Naive B cell (primary cell): ENCODE measurements around the gene SRSF2. TPM values are rescaled to one million over a fixed set of nuclear protein-coding genes. Genes with fewer than 3 reads are reported as not detected.
A peak's percentile ranks its signal among the peaks of the same experiment; 100 is the strongest.
"Not testable (repeated sequence)": the region's sequence is repeated elsewhere in the genome, so short reads cannot be mapped to it uniquely, and the experiment has no call there.

Source experiments
- ATAC-seq, 2 donors: fragments of 150-1000 bp; cut with Tn5 transposase; 2 replicates each; pipeline ENCODE4 v1.10.0; 2021; ENCODE audit warnings: low read depth in 2 of 2, mild to moderate bottlenecking in 2 of 2, moderate library complexity in 2 of 2
- DNase-seq: peaks from one replicate; pipeline ENCODE4 v3.0.0; 2022
- H3K27ac Mint-ChIP-seq, 6 donors: one replicate each; pipeline ENCODE4 v1.8.0; 2020 to 2022; ENCODE audit warnings: mild to moderate bottlenecking in 6 of 6, mixed read lengths in 6 of 6, moderate library complexity in 5 of 6, inconsistent platforms in 2 of 6
- H3K27me3 Mint-ChIP-seq, 3 donors: one replicate each; pipeline ENCODE4 v1.8.0; 2021 to 2022; ENCODE audit warnings: mixed read lengths in 3 of 3, mild to moderate bottlenecking in 1 of 3
- H3K36me3 Mint-ChIP-seq, 2 donors: one replicate each; pipeline ENCODE4 v1.8.0; 2020 to 2022; ENCODE audit warnings: mixed read lengths in 2 of 2, inconsistent platforms in 1 of 2, mild to moderate bottlenecking in 1 of 2
- H3K4me1 Mint-ChIP-seq, 3 donors: one replicate each; pipeline ENCODE4 v1.8.0; 2020 to 2022; ENCODE audit warnings: mixed read lengths in 3 of 3, inconsistent platforms in 1 of 3, mild to moderate bottlenecking in 1 of 3, moderate library complexity in 1 of 3
- H3K4me3 Mint-ChIP-seq, 8 donors: one replicate each; pipeline ENCODE4 v1.8.0; 2020 to 2022; ENCODE audit warnings: mild to moderate bottlenecking in 8 of 8, mixed read lengths in 8 of 8, moderate library complexity in 8 of 8, inconsistent platforms in 2 of 8
- H3K9me3 Mint-ChIP-seq, 7 donors: one replicate each; pipeline ENCODE4 v1.8.0; 2020 to 2022; ENCODE audit warnings: mixed read lengths in 7 of 7, mild to moderate bottlenecking in 5 of 7, inconsistent platforms in 2 of 7, moderate library complexity in 1 of 7
- polyA plus RNA-seq, 6 donors: library from polyadenylated mRNA; unstranded; fragments of 300-500 nt; fragmentation: Illumina TruSeq; gene quantifications; one replicate each; pipeline ENCODE4 v1.2.3, GENCODE V29; 2021; ENCODE audit warnings: low read depth in 6 of 6

SRSF2 gene
- polyA plus RNA-seq, 6 donors from 2014 or later: 70.5 to 144 (median 112) TPM

DNA sequence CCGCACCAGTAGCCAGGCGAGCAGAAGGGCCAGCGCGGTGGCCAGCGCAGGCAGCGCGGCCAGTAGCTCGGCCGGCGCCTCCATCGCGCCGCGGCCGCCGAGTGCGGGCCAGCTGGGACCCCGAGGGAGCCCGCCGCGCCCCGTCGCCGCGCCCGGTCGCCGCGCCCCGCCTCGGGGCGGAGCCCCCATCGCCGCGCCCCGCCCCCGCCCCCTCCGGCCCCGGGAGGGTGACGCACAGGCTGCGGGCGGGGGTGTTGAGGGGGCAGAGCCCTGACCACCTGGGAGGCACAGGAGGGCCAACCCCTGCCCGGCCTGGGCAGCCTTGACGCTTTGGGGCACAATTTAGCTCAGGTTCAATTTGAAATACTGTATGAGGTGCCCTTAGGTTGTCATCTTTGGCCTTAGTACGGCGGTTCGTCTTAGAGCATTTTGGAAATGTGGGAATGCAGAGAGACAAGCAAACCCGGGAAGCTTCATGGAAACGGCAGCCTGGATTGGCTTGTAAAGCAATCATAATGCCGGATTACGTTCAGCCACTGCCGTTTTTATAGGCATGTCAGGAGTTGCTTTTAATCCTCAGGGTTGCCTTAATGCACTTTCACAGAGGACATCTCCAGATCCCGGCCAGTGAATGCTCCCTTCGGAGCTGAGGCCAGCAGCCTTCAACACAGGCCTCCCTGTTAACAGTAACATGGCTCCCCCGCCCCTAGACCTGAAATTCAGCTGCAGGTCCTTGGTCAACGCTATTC lies 26.1 kb downstream of the SRSF2 start, which contains the start of gene MXRA7:
Gene MXRA7, minus strand, starts transcription at position 103 of the 749 bp plus-strand sequence. Its CDS starts 19 bp downstream, at position 84.
- Mint-ChIP-seq H3K27ac (peak within 1 kb of the TSS in 3 of 6 donors; percentile 57 to 83 (median 73)), H3K27me3 (no peaks in the 10 kb centered on the region), H3K36me3 (peaks cover 0 to 9% of the 10 kb centered on the region in 2 donors), H3K4me1 (peaks cover 12 to 29% (median 23%) of the 10 kb centered on the region in 3 donors), H3K4me3 (peak within 1 kb of the TSS; percentile 68 to 85 (median 76)), H3K9me3 (no peaks in the 10 kb centered on the region)
- DNase-seq (peak; percentile 61), ATAC-seq (peak; percentile 73 to 78)

DNA sequence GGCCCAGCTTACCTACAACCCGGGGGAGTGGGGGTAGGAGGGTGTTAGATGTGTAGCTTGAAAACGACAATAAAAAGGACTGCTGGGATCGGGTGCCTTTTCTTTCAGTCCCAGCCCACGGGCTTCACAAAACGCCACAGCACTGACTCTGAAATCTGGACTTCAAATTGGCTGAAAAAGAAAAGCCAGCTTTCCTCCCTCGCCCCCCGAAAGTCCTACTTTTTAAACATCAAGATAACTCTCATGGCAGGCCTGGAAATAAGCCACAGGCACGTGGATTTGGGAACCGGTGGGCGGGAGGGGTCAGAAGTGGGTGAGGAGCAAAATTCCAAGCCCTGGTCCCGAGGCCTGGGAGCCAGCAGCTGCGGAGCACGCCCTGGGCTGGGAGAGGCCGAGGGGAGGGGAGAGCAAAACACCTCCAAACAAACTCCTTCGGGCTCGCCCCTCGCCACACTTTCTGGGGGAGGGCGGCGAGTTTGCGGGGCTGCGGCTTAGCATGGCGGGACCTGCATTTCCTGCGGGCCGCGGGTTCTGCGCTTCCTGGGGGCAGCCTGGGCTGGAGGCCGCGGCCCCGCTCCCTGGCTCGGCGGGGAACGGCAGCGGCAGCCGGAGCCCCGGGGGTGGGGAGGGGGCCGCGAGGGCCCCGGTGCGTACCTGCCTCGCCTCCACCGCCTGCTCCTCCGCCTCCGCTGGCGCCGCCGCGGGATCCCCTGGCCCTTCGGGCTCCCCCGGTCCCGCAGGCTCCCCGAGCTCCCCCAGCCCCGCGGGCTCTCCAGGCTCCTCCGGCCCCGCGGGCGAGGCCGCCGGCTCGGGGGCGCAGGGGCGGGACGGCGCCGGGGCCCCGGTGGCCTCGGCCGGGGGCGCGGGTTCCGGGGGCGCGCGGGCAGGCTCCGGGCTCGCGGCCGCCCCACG lies 26.9 kb downstream of the SRSF2 start:
- H3K36me3 Mint-ChIP-seq, H3K9me3 Mint-ChIP-seq, H3K27me3 Mint-ChIP-seq, DNase-seq: not testable (repeated sequence)
- ATAC-seq: peak; percentile 18 to 23
- H3K4me3 Mint-ChIP-seq: peak overlapping the region; percentile 60 to 85 (median 76)
- H3K4me1 Mint-ChIP-seq: peaks cover 5 to 21% (median 18%) of the 10 kb centered on the region in 3 donors
- peak overlapping the region in 1 of 6 donors; percentile 38 for H3K27ac Mint-ChIP-seq

DNA sequence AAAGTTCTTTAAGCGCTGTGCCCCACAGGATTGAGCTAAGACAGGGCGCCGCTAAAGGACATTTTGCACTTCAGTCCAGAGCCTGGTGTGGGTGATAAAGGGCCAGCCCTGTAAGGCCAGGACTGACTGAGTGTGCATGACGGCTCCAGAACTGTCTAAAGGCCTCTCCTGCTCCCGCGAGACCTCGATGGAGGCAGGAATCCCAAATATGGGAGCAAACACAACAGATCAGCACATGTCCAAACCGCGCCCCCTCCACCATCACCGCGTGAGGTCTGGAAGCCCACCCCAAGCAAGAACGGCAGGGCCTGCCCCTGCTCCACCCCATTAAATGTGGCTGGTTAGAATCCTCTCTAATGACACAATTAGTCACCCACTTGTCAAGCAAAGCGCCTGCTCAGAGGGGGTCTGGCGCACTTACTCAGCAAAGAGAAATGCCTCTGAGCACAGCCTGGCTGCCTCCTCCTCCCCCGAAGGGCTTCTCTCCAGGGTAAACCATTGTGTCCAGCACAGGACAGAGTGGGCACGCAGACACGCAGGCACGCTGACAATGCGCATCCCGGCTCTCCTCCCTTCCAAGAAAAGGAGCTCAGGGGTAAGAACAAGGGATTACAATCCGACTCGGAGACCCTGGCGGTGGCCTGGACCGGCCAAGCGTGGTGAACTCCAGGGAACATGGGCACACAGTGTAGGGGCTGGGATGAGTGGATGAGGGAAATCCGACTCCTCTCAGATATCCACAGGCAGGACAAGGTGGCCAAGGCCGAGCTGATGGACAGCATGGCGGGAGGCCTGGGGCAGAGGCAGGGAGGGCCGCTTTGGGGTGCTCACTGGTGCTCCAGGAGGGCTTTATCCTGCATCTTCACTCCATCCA lies 27.8 kb downstream of the SRSF2 start:
- ATAC-seq: no peak
- Mint-ChIP-seq H3K36me3 (peaks cover 0 to 7% of the 10 kb centered on the region in 2 donors), H3K27ac (peak overlapping the region in 2 of 6 donors; percentile 76 to 83)

DNA sequence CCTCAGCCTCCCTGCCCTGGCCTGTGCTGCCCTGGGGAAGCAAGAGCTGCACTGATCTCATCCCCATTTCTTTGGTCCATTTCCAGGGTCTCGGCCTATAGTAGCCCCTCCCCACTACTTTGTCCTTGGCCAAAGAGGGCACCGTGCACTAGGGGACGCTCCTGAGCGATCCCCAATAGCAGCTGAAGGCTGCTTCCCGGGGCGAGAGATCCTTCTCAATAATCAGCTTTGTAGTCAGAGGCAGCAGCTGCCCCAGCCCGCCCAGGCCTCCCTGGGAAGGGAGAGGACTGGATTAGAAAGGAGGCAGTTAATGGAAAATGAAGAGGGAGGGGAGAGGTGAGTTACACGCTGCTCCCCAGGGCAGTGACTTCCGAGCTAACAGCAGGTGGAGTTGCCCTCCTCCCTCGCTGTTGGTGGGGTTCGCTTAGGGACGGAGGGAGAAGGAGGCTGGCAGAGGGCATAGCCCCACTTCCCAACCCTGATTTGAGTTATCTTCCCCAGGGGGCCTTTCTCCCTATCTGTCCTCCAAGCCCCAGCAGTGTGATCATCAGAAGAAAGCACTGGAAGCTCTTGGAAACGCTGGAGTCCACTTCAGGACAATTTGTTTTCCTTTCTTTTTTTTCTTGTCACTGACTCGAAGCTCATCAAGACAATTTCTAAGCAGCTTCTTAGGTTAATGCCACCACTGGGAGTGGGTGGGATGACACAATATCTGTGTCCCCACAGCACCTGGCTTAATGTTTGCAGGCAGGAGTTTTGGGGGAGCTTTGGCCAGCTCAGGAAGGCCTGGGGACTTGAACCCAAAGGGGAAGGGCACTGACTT lies 28.9 kb downstream of the SRSF2 start:
- ATAC-seq (no peak), DNase-seq (no peak)
- H3K4me3 Mint-ChIP-seq: peak overlapping the region in 5 of 8 donors; percentile 52 to 79 (median 61)
- no peaks in the 10 kb centered on the region for H3K27me3 Mint-ChIP-seq
- peaks cover 0 to 7% (median 6%) of the 10 kb centered on the region in 3 donors for H3K4me1 Mint-ChIP-seq
- H3K27ac Mint-ChIP-seq: no peak overlapping the region
- no peaks in the 10 kb centered on the region for H3K36me3 Mint-ChIP-seq
- no peaks in the 10 kb centered on the region for H3K9me3 Mint-ChIP-seq

More for the DNA sequence above, 27.8 kb downstream of the SRSF2 start:
- no peaks in the 10 kb centered on the region for H3K27me3 Mint-ChIP-seq
- H3K4me1 Mint-ChIP-seq: peaks cover 0 to 15% (median 9%) of the 10 kb centered on the region in 3 donors
- DNase-seq: no peak
- H3K4me3 Mint-ChIP-seq: peak overlapping the region; percentile 60 to 85 (median 76)
- H3K9me3 Mint-ChIP-seq: no peaks in the 10 kb centered on the region

DNA sequence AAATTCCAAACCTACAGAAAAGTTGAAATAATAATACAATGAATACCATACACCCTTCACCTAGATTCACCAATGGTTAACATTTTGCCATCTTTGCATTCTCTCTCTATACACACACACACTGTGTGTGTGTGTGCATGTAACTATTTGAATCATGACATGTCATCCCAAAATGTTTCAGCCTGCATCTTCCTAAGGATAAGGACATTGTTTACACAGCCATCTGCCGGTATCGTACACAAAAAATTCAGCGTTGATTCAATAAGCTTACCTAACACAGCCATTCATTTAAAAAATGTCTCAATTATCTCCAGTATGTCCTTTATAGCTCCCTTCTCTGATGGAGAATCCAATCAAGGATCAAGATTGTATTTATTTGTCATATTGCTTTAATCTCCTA lies 30.3 kb downstream of the SRSF2 start:
- DNase-seq: no peak
- Mint-ChIP-seq H3K9me3 (no peaks in the 10 kb centered on the region), H3K4me1 (peaks cover 0 to 7% (median 6%) of the 10 kb centered on the region in 3 donors), H3K27me3 (no peaks in the 10 kb centered on the region), H3K4me3 (peak overlapping the region in 1 of 8 donors; percentile 12), H3K36me3 (no peaks in the 10 kb centered on the region), H3K27ac (peak overlapping the region in 1 of 6 donors; percentile 72)
- no peak for ATAC-seq

DNA sequence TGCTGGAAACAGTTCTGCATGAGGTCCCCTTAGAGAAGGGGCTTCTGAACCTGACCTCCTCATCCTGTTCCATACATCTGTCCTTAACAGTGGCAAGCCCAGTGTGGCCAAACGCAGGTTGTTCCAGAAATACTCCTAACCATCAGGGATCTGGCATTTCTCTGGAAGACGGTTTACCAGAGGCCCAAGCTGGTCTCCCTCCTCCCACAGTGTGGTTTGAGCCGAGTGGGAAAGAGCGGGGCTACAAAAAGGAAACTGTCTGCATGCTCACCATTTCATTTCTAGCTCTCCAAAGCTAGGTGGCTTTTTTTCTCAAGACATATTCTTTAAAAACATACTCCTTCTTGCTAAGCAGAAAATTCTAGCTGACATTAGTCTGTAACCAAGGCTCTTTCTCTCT lies 32.3 kb downstream of the SRSF2 start:
- Mint-ChIP-seq H3K4me3 (no peak overlapping the region), H3K4me1 (no peaks in the 10 kb centered on the region), H3K36me3 (no peaks in the 10 kb centered on the region), H3K27ac (no peak overlapping the region), H3K27me3 (no peaks in the 10 kb centered on the region), H3K9me3 (no peaks in the 10 kb centered on the region)
- ATAC-seq (no peak), DNase-seq (no peak)

DNA sequence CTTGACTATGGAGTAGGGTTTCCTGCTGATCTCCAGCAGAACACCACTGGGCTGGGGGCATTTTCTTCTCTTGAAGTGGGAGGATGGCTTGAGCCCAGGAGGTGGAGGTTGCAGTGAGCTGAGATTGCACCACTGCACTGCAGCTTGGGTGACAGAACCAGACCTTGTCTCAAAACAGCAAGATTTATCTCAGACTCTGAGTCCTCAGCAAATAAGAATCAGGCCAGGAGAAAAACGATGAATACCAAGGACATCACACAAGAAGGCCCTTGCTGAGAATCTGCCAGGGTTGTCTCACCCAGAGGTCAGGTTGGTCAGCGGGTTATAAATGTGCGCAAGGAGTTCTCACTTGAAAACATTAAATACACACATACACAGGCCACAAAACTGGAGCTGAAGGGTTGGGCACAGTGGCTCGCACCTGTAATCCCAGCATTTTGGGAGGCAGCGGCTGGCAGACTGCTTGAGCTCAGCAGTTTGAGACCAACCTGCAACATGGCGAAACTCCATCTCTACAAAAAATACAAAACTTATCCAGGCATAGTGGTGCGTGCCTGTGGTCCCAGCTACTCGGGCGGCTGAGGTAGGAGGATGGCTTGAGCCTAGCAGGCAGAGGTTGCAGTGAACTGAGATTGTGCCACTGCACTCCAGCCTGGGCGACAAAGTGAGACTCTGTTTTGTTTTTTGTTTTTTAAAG lies 34.0 kb downstream of the SRSF2 start:
- Mint-ChIP-seq H3K27me3 (peaks cover 0 to 8% (median 7%) of the 10 kb centered on the region in 3 donors), H3K9me3 (no peaks in the 10 kb centered on the region), H3K27ac (peak overlapping the region in 1 of 6 donors; percentile 49), H3K36me3 (no peaks in the 10 kb centered on the region), H3K4me1 (peaks cover 0 to 2% (median 0%) of the 10 kb centered on the region in 3 donors), H3K4me3 (no peak overlapping the region)
- ATAC-seq: no peak
- no peak for DNase-seq

DNA sequence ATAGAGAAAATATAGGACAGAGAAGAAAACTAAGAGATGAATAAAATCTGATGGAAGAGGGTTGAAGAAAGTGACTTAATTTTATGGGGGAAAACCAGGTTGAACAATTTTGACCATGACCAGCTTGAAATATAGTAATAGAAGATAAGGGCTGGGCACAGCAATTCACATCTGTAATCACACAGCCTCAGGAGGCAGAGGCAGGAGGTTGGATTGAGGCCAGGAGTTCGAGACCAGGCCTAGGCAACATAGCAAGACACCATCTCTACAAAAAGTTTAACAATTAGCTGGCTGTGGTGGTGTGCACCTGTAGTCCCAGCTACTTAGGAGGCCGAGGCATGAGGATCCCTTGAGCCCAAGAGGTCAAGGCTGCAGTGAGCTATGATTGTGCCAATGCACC lies 35.1 kb downstream of the SRSF2 start:
- Mint-ChIP-seq H3K4me1 (peaks cover 1 to 5% (median 4%) of the 10 kb centered on the region in 3 donors), H3K27ac (no peak overlapping the region), H3K9me3 (no peaks in the 10 kb centered on the region), H3K36me3 (no peaks in the 10 kb centered on the region), H3K4me3 (no peak overlapping the region), H3K27me3 (peaks cover 0 to 17% (median 13%) of the 10 kb centered on the region in 3 donors)
- DNase-seq: no peak
- ATAC-seq: no peak

DNA sequence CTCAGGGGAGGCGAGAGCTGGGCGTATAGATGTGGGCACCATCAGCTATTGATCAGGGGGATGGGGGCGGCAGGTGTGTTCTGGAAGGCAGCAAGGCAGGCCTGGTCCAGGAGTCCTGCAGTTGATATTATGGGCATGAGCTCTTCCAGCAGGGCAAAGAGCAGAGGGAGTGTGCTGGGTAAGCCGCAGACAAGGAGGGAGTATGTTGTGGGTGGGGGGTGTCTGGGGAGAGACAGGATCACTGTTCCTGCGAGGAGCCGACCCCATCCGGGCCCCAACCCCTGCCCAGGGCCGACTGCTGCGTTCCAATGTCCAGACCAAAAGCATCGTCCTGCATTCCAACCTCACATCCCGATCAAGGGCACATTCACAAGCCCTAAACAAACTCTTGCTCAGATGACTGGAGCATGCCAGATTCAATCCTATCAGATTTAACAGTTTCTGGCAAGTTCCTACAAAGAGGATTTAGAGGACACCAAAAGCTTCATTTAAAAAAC lies 35.6 kb downstream of the SRSF2 start:
- Mint-ChIP-seq H3K4me1 (peaks cover 4 to 11% (median 9%) of the 10 kb centered on the region in 3 donors), H3K4me3 (no peak overlapping the region), H3K36me3 (no peaks in the 10 kb centered on the region), H3K9me3 (no peaks in the 10 kb centered on the region), H3K27ac (no peak overlapping the region), H3K27me3 (peaks cover 0 to 23% (median 13%) of the 10 kb centered on the region in 3 donors)
- ATAC-seq (no peak), DNase-seq (no peak)

DNA sequence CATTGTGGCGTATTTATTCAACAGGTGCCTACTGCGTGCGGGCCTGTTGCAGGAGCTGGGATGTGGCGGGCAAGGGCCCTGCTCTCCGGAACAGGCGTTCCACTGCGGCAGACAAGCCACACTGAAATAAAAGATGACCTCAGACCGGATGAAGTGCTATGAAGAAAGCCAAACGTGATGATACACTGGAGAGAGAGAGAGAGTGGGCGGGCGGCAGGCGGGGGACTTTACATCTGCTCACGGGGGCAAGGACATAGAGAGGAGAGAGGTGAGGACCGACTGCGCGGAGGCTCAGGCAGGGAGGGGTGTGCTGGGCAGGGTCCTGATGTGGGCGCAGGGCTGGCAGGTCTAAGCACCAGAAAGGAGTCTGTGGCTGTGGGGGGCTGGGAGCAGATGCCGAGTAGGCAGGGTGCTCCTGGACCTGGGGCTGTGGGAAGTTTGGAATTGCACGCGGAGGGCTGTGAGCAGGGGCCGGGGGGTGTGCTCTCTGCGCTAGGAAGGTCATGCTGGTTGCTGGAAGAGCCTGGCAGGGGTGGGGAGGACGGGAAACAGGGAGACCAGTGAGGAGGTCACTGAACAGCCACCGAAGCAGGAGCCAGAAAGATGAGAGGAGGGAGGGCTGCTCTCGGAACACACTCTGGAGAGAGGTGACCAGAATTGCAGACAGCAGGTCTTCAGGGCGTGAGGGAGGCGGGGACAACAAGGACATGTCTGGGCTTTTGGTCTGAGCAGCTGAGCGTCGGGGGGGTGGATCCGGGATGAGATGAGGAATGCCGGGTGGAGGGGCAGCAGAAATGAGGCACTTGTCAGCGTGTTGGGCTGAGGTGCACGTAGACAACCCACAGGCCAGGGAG lies 36.3 kb downstream of the SRSF2 start:
- no peaks in the 10 kb centered on the region for H3K9me3 Mint-ChIP-seq
- peak overlapping the region in 1 of 6 donors; percentile 34 for H3K27ac Mint-ChIP-seq
- peaks cover 0 to 28% (median 13%) of the 10 kb centered on the region in 3 donors for H3K27me3 Mint-ChIP-seq
- no peaks in the 10 kb centered on the region for H3K36me3 Mint-ChIP-seq
- no peak overlapping the region for H3K4me3 Mint-ChIP-seq
- ATAC-seq: no peak
- no peak for DNase-seq
- peaks cover 5 to 15% (median 12%) of the 10 kb centered on the region in 3 donors for H3K4me1 Mint-ChIP-seq

DNA sequence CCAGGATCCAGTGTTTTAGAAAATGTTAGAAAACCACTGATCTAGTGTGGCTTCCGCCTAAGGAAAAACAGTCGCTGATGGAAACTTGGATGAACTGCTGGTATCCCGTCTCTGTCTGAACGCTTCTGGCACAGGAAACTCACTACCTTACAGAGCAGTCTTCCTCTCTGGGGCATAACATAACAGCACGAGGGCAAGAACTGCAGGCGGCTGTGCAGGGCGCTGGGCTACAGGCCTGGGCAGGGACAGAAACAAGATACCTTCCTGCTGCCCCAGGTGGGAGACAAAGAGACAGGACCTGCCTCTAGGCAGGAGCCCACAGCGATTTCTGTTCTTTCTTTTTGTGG lies 36.9 kb downstream of the SRSF2 start:
- peaks cover 0 to 34% (median 13%) of the 10 kb centered on the region in 3 donors for H3K27me3 Mint-ChIP-seq
- H3K27ac Mint-ChIP-seq: peak overlapping the region in 1 of 6 donors; percentile 34
- H3K4me1 Mint-ChIP-seq: peaks cover 5 to 16% (median 15%) of the 10 kb centered on the region in 3 donors
- no peak overlapping the region for H3K4me3 Mint-ChIP-seq
- H3K36me3 Mint-ChIP-seq: no peaks in the 10 kb centered on the region
- no peak for ATAC-seq
- H3K9me3 Mint-ChIP-seq: no peaks in the 10 kb centered on the region
- DNase-seq: no peak
